ENCODE measurements around the gene SLC46A1. TPM values are rescaled to one million over a fixed set of nuclear protein-coding genes. Genes with fewer than 3 reads are reported as not detected.
A peak's percentile ranks its signal among the peaks of the same experiment; 100 is the strongest.

SLC46A1 gene
- total and polyA plus RNA-seq, 2 of the 13 experiments (the other 11 are each of a cell fraction or from before 2014, with no cell fraction given) = 19.6 to 22.6 TPM

DNA sequence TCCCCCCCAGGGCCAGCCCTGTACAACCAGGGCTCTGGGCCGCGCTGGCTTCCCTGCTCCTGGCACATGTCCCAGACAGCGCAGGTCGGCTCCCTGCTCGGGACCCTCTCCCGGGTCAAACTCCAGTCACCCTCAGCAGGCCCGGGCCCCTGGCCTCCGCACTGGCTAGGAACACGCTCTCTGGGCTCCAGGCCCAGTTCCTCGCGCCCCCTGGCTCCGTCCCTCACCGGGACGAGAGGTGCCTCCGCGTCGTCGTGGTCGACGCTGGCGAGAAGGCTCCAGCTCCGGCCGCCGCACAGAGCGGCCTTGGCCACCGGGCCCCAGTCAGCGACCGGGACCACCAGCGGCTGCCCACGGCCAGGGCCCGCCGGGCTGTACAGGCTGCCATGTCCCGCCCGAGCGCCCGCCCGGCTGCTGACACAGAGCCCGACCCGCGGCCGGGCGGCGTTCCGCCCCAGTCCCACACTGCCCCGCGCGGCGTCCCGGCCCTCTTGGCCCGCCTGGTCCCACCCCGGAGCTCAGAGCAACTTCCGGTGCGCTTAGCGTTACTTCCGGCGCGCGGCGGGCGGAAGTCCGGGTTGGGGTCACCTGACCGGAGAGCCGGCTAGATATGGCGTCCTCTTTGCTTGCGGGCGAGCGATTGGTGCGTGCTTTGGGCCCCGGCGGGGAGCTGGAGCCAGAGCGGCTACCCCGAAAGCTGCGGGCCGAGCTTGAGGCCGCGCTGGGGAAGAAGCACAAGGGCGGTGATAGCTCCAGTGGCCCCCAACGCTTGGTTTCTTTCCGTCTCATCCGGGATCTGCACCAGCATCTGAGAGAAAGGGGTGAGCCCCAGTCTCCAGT is 48.7 kb downstream of the SLC46A1 start, which contains the start of gene POLDIP2 (continued):
- TF ChIP-seq, protein P1, sequence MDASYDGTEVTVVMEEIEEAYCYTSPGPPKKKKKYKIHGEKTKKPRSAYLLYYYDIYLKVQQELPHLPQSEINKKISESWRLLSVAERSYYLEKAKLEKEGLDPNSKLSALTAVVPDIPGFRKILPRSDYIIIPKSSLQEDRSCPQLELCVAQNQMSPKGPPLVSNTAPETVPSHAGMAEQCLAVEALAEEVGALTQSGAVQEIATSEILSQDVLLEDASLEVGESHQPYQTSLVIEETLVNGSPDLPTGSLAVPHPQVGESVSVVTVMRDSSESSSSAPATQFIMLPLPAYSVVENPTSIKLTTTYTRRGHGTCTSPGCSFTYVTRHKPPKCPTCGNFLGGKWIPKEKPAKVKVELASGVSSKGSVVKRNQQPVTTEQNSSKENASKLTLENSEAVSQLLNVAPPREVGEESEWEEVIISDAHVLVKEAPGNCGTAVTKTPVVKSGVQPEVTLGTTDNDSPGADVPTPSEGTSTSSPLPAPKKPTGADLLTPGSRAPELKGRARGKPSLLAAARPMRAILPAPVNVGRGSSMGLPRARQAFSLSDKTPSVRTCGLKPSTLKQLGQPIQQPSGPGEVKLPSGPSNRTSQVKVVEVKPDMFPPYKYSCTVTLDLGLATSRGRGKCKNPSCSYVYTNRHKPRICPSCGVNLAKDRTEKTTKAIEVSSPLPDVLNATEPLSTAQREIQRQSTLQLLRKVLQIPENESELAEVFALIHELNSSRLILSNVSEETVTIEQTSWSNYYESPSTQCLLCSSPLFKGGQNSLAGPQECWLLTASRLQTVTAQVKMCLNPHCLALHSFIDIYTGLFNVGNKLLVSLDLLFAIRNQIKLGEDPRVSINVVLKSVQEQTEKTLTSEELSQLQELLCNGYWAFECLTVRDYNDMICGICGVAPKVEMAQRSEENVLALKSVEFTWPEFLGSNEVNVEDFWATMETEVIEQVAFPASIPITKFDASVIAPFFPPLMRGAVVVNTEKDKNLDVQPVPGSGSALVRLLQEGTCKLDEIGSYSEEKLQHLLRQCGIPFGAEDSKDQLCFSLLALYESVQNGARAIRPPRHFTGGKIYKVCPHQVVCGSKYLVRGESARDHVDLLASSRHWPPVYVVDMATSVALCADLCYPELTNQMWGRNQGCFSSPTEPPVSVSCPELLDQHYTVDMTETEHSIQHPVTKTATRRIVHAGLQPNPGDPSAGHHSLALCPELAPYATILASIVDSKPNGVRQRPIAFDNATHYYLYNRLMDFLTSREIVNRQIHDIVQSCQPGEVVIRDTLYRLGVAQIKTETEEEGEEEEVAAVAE (CRISPR knock-in tag; IDR thresholded peaks at IDR 0.05; ENCODE audit: borderline replicate concordance) = peak; percentile 72; the same call in 1 of the 2 replicates
- TF ChIP-seq ZBTB7B (CRISPR knock-in tag; IDR thresholded peaks at IDR 0.05) = peak; percentile 77; the same call in 1 of the 2 replicates
- no peak for TF ChIP-seq RBM22 (optimal IDR thresholded peaks at IDR 0.05; ENCODE audit: low read length)
- peak; percentile 91 for TF ChIP-seq SALL2 (CRISPR knock-in tag; IDR thresholded peaks at IDR 0.05)
- TF ChIP-seq ZNF160 (CRISPR knock-in tag; IDR thresholded peaks at IDR 0.05) = no peak
- peak; percentile 64 for TF ChIP-seq SRSF1 (optimal IDR thresholded peaks at IDR 0.05; ENCODE audit: low read depth, low read length)
- TF ChIP-seq, protein P2, sequence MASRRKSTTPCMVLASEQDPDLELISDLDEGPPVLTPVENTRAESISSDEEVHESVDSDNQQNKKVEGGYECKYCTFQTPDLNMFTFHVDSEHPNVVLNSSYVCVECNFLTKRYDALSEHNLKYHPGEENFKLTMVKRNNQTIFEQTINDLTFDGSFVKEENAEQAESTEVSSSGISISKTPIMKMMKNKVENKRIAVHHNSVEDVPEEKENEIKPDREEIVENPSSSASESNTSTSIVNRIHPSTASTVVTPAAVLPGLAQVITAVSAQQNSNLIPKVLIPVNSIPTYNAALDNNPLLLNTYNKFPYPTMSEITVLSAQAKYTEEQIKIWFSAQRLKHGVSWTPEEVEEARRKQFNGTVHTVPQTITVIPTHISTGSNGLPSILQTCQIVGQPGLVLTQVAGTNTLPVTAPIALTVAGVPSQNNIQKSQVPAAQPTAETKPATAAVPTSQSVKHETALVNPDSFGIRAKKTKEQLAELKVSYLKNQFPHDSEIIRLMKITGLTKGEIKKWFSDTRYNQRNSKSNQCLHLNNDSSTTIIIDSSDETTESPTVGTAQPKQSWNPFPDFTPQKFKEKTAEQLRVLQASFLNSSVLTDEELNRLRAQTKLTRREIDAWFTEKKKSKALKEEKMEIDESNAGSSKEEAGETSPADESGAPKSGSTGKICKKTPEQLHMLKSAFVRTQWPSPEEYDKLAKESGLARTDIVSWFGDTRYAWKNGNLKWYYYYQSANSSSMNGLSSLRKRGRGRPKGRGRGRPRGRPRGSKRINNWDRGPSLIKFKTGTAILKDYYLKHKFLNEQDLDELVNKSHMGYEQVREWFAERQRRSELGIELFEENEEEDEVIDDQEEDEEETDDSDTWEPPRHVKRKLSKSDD (CRISPR knock-in tag; IDR thresholded peaks at IDR 0.05; ENCODE audit: low read depth) = 0 out of 2 replicates have a peak, but pooled peaks have one; percentile 42
- TF ChIP-seq AKNA (CRISPR knock-in tag; IDR thresholded peaks at IDR 0.05; ENCODE audit: borderline replicate concordance) = 0 out of 2 replicates have a peak, but pooled peaks have one; percentile 39
- TF ChIP-seq NFYC (CRISPR knock-in tag; IDR thresholded peaks at IDR 0.05) = peak; percentile 21
- peak; percentile 92 for TF ChIP-seq SNAPC2 (CRISPR knock-in tag; IDR thresholded peaks at IDR 0.05)
- TF ChIP-seq ZNF335 (CRISPR knock-in tag; IDR thresholded peaks at IDR 0.05) = peak; percentile 41; the same call in 1 of the 2 replicates
